K562 (cell line): Measurements from ENCODE around the gene DHX35. TPM values are rescaled to one million over a fixed set of nuclear protein-coding genes. Genes with fewer than 3 reads are reported as not detected.

Experiments used
- AFF4 ChIP-seq: sonication (generic); formaldehyde crosslinking; IDR thresholded peaks from 2 replicates; pipeline ENCODE4 v1.8.0; 2023; ENCODE audit warnings: mild to moderate bottlenecking, missing genetic modification reagents
- BRD9 ChIP-seq: fragments of 450-650 bp; IDR thresholded peaks from 2 replicates; pipeline ENCODE4 v1.6.1; 2018; ENCODE audit warnings: low read depth; ENCODE audit not compliant: partially characterized antibody
- CEBPB ChIP-seq: fragments of 450-650 bp; IDR thresholded peaks from 2 replicates; pipeline ENCODE4 v1.6.1; 2016; ENCODE audit warnings: missing genetic modification characterization, missing compliant biosample characterization
- CREB1 ChIP-seq, 2 experiments: sonication (generic) in 1 of 2; formaldehyde crosslinking in 1 of 2; IDR thresholded peaks; 2 replicates each; pipeline versions ENCODE4 v1.6.1 to v1.8.0; 2012 to 2022; ENCODE audit warnings: inconsistent platforms in 1 of 2, mild to moderate bottlenecking in 1 of 2, missing genetic modification reagents in 1 of 2, moderate library complexity in 1 of 2
- E2F5 ChIP-seq: sonication (generic); formaldehyde crosslinking; IDR thresholded peaks from 2 replicates; pipeline ENCODE4 v1.8.0; 2022; ENCODE audit warnings: mild to moderate bottlenecking, missing genetic modification reagents
- HDAC8 ChIP-seq: fragments of 450-650 bp; IDR thresholded peaks from 2 replicates; pipeline ENCODE4 v1.6.1; 2016; ENCODE audit warnings: mild to moderate bottlenecking, missing genetic modification characterization, moderate library complexity, missing compliant biosample characterization
- LEF1 ChIP-seq: fragments of 450-650 bp; IDR thresholded peaks from 2 replicates; pipeline ENCODE4 v1.6.1; 2016; ENCODE audit warnings: mild to moderate bottlenecking
- MITF ChIP-seq: IDR thresholded peaks from 2 replicates; pipeline ENCODE4 v1.6.1; 2014; ENCODE audit warnings: antibody characterized with exemption
- MNT ChIP-seq, 2 experiments: fragments of 450-650 bp; conservative IDR thresholded peaks; 2 replicates each; pipeline ENCODE4 v1.6.1; 2017; ENCODE audit warnings: mild to moderate bottlenecking in 2 of 2, moderate library complexity in 2 of 2
- NONO ChIP-seq, 2 experiments: fragments of 200-400 bp in 1 of 2; fragments of 450-650 bp in 1 of 2; formaldehyde crosslinking in 1 of 2; IDR thresholded peaks; 2 replicates each; pipeline ENCODE4 v1.6.1; 2017; ENCODE audit warnings: low read depth in 2 of 2, mild to moderate bottlenecking in 2 of 2, moderate library complexity in 2 of 2, low read length in 1 of 2
- PHF20 ChIP-seq: fragments of 450-650 bp; IDR thresholded peaks from 2 replicates; pipeline ENCODE4 v1.6.1; 2018; ENCODE audit not compliant: partially characterized antibody
- POLR2AphosphoS2 ChIP-seq: IDR thresholded peaks from 2 replicates; pipeline ENCODE4 v1.6.1; 2012; ENCODE audit warnings: low read length, improper control_type of control experiment
- SMAD2 ChIP-seq: fragments of 150-350 bp; IDR thresholded peaks from 2 replicates; pipeline ENCODE4 v1.6.1; 2014; ENCODE audit warnings: low read depth, mild to moderate bottlenecking, low read length
- SMARCA5 ChIP-seq: fragments of 450-650 bp; IDR thresholded peaks from 2 replicates; pipeline ENCODE4 v1.6.1; 2016
- SNIP1 ChIP-seq: fragments of 450-650 bp; IDR thresholded peaks from 2 replicates; pipeline ENCODE4 v1.7.1; 2017; ENCODE audit warnings: low read depth, mild to moderate bottlenecking
- USF1 ChIP-seq: sonication (generic); formaldehyde crosslinking; IDR thresholded peaks from 2 replicates; pipeline ENCODE4 v1.9.0; 2022; ENCODE audit warnings: mild to moderate bottlenecking, missing genetic modification reagents
- ZNF121 ChIP-seq: sonication (generic); formaldehyde crosslinking; conservative IDR thresholded peaks from 2 replicates; pipeline ENCODE4 v1.8.0; 2022; ENCODE audit warnings: missing genetic modification reagents
- ZNF347 ChIP-seq: fragments of 450-650 bp; formaldehyde crosslinking; IDR thresholded peaks from 2 replicates; pipeline ENCODE4 v1.4.0; 2020; ENCODE audit warnings: low read depth, mild to moderate bottlenecking, moderate library complexity
- ZNF408 ChIP-seq: fragments of 250-450 bp; sonication (Bioruptor Pico); IDR thresholded peaks from 2 replicates; pipeline ENCODE4 v1.4.0; 2020; ENCODE audit warnings: low read depth, mild to moderate bottlenecking, moderate library complexity
- polyA plus RNA-seq, 8 experiments: library from polyadenylated mRNA; depleted of rRNA in 4 of 8; stranded (reverse) in 5 of 8; unstranded in 3 of 8; fragments of >200 nt; fragmentation: Nextera tagmentation in 2 of 8; fragmentation: Illumina TruSeq in 1 of 8; extraction: Ambion mirVana in 2 of 8; extraction: Trizol in 1 of 8; gene quantifications; 2 replicates each; pipeline versions ENCODE4 v1.2.1 to v1.2.3, GENCODE V29; 2011 to 2014; ENCODE audit warnings: inconsistent platforms in 1 of 8, missing spikeins in 1 of 8
- total RNA-seq, 7 experiments: library from RNA; depleted of rRNA in 6 of 7; stranded (reverse); fragments of >200 nt in 6 of 7; fragmentation: Illumina TruSeq in 2 of 7; extraction: Trizol in 2 of 7; gene quantifications; 2 replicates each; pipeline versions ENCODE4 v1.2.1 to v1.2.3, GENCODE V29; 2011 to 2021; ENCODE audit warnings: low replicate concordance in 1 of 7

Gene DHX35
- total and polyA plus RNA-seq, 9 of the 15 experiments (the other 6 are each of a cell fraction or from before 2014, with no cell fraction given): 6.5 to 25.6 (median 16.9) TPM

- TF ChIP-seq HDAC8 (tag) (no peak), ZNF347 (CRISPR knock-in tag) (no peak), ZNF121 (CRISPR knock-in tag) (no peak), PHF20 (peak; percentile 96), ZNF408 (CRISPR knock-in tag) (no peak), SMAD2 (no peak), BRD9 (peak; percentile 74), CEBPB (no peak), SNIP1 (no peak), POLR2AphosphoS2 (no peak), MNT (conservative IDR thresholded peaks at IDR 0.05) (peak; percentile 97), CREB1 (IDR thresholded peaks at IDR 0.05) (peak; percentile 40; the same call in 1 of the 2 replicates), CREB1 (CRISPR knock-in tag; IDR thresholded peaks at IDR 0.05) (0 out of 2 replicates have a peak, but pooled peaks have one; percentile 74), USF1 (CRISPR knock-in tag) (peak; percentile 100), NONO (IDR thresholded peaks at IDR 0.05; ENCODE audit: low read depth in 2 of 2, low read length in 1 of 2) (0 out of 4 replicates have a peak, but pooled peaks of 1 of the 2 experiments have one; percentile 11), SMARCA5 (no peak), AFF4 (CRISPR knock-in tag) (peak; percentile 24; the same call in 1 of the 2 replicates), MITF (peak; percentile 82; the same call in 1 of the 2 replicates), LEF1 (no peak; the same call in 1 of the 2 replicates), E2F5 (no peak)
Observed at GRCh38 chr20:38962044-38962927, at the start of gene DHX35 (continued).
